Activated naive CD4-positive, alpha-beta T cell treated with anti-CD3 and anti-CD28 coated beads, Interleukin-2, amount 50 U/mL, for 24 hours (primary cell): Measurements from ENCODE around the gene MIA3.
"Not testable (repeated sequence)": the region's sequence is repeated elsewhere in the genome, so short reads cannot be mapped to it uniquely, and the experiment has no call there.

Experiments
- H3K27ac Mint-ChIP-seq: one replicate; pipeline ENCODE4 v1.8.0; 2021; ENCODE audit warnings: mild to moderate bottlenecking, mixed read lengths
- H3K27me3 Mint-ChIP-seq: one replicate; pipeline ENCODE4 v1.8.0; 2021; ENCODE audit warnings: mixed read lengths
- H3K36me3 Mint-ChIP-seq: one replicate; pipeline ENCODE4 v1.8.0; 2021; ENCODE audit warnings: mixed read lengths
- H3K4me1 Mint-ChIP-seq: one replicate; pipeline ENCODE4 v1.8.0; 2021; ENCODE audit warnings: mixed read lengths
- H3K4me3 Mint-ChIP-seq: one replicate; pipeline ENCODE4 v1.8.0; 2021; ENCODE audit warnings: mild to moderate bottlenecking, mixed read lengths
- H3K9me3 Mint-ChIP-seq: one replicate; pipeline ENCODE4 v1.8.0; 2021; ENCODE audit warnings: mixed read lengths

Gene MIA3

GRCh38 chr1:222634180-222635013, 16.5 kb downstream of the MIA3 start:
- no peak overlapping the region for H3K4me3 Mint-ChIP-seq

GRCh38 chr1:222641269-222641948, 23.5 kb downstream of the MIA3 start:
- Mint-ChIP-seq H3K4me3 (no peak overlapping the region), H3K27ac (no peak overlapping the region), H3K4me1 (peaks cover 30% of the 10 kb centered on the region), H3K36me3 (peaks cover 9% of the 10 kb centered on the region), H3K9me3 (no peaks in the 10 kb centered on the region), H3K27me3 (no peaks in the 10 kb centered on the region)

More at GRCh38 chr1:222634180-222635013, 16.5 kb downstream of the MIA3 start:
- Mint-ChIP-seq H3K27ac (no peak overlapping the region), H3K27me3 (no peaks in the 10 kb centered on the region), H3K36me3 (peaks cover 18% of the 10 kb centered on the region), H3K9me3 (no peaks in the 10 kb centered on the region), H3K4me1 (peaks cover 5% of the 10 kb centered on the region)

- Mint-ChIP-seq H3K4me1 (peaks cover 37% of the 10 kb centered on the region), H3K36me3 (peaks cover 6% of the 10 kb centered on the region), H3K4me3 (no peak overlapping the region), H3K27me3 (no peaks in the 10 kb centered on the region), H3K27ac (peak overlapping the region; percentile 6), H3K9me3 (no peaks in the 10 kb centered on the region)
Measured at GRCh38 chr1:222642468-222642867, 24.6 kb downstream of the MIA3 start.

- H3K4me3 Mint-ChIP-seq, result peak overlapping the region; percentile 91
- H3K27me3 Mint-ChIP-seq, result no peaks in the 10 kb centered on the region
- no peaks in the 10 kb centered on the region for H3K9me3 Mint-ChIP-seq
- peaks cover 5% of the 10 kb centered on the region for H3K36me3 Mint-ChIP-seq
- peak overlapping the region; percentile 95 for H3K27ac Mint-ChIP-seq
- H3K4me1 Mint-ChIP-seq, result peaks cover 42% of the 10 kb centered on the region
Measured at GRCh38 chr1:222643606-222643937, 25.7 kb downstream of the MIA3 start.

GRCh38 chr1:222643938-222644635, 26.2 kb downstream of the MIA3 start:
- peak overlapping the region; percentile 91 for H3K4me3 Mint-ChIP-seq
- H3K4me1 Mint-ChIP-seq, result peaks cover 42% of the 10 kb centered on the region
- no peaks in the 10 kb centered on the region for H3K9me3 Mint-ChIP-seq
- peak overlapping the region; percentile 95 for H3K27ac Mint-ChIP-seq
- H3K36me3 Mint-ChIP-seq, result peaks cover 2% of the 10 kb centered on the region
- H3K27me3 Mint-ChIP-seq, result no peaks in the 10 kb centered on the region

- Mint-ChIP-seq H3K27ac (peak overlapping the region; percentile 95), H3K4me3 (peak overlapping the region; percentile 91), H3K27me3 (no peaks in the 10 kb centered on the region), H3K36me3 (no peaks in the 10 kb centered on the region), H3K9me3 (no peaks in the 10 kb centered on the region), H3K4me1 (peaks cover 42% of the 10 kb centered on the region)
Measured at GRCh38 chr1:222644636-222644980, 26.7 kb downstream of the MIA3 start.

GRCh38 chr1:222652676-222653075, 34.8 kb downstream of the MIA3 start:
- Mint-ChIP-seq H3K4me3 (no peak overlapping the region), H3K27me3 (no peaks in the 10 kb centered on the region), H3K36me3 (peaks cover 21% of the 10 kb centered on the region), H3K9me3 (no peaks in the 10 kb centered on the region), H3K27ac (no peak overlapping the region), H3K4me1 (peaks cover 64% of the 10 kb centered on the region)

- Mint-ChIP-seq H3K4me1 (peaks cover 63% of the 10 kb centered on the region), H3K4me3 (peak overlapping the region; percentile 9), H3K9me3 (no peaks in the 10 kb centered on the region), H3K27me3 (no peaks in the 10 kb centered on the region), H3K27ac (peak overlapping the region; percentile 75), H3K36me3 (peaks cover 26% of the 10 kb centered on the region)
Measured at GRCh38 chr1:222653178-222653827, 35.4 kb downstream of the MIA3 start.

GRCh38 chr1:222654849-222655248, 37.0 kb downstream of the MIA3 start:
- H3K4me1 Mint-ChIP-seq, result peaks cover 70% of the 10 kb centered on the region
- peak overlapping the region; percentile 61 for H3K4me3 Mint-ChIP-seq
- H3K27ac Mint-ChIP-seq, result peak overlapping the region; percentile 87
- H3K27me3 Mint-ChIP-seq, result no peaks in the 10 kb centered on the region
- no peaks in the 10 kb centered on the region for H3K9me3 Mint-ChIP-seq
- peaks cover 31% of the 10 kb centered on the region for H3K36me3 Mint-ChIP-seq

GRCh38 chr1:222656391-222657155, 38.7 kb downstream of the MIA3 start:
- H3K27ac Mint-ChIP-seq, result peak overlapping the region; percentile 80
- peaks cover 72% of the 10 kb centered on the region for H3K4me1 Mint-ChIP-seq
- no peaks in the 10 kb centered on the region for H3K27me3 Mint-ChIP-seq
- peak overlapping the region; percentile 37 for H3K4me3 Mint-ChIP-seq
- peaks cover 31% of the 10 kb centered on the region for H3K36me3 Mint-ChIP-seq
- H3K9me3 Mint-ChIP-seq, result no peaks in the 10 kb centered on the region

- no peaks in the 10 kb centered on the region for H3K9me3 Mint-ChIP-seq
- peak overlapping the region; percentile 14 for H3K27ac Mint-ChIP-seq
- H3K27me3 Mint-ChIP-seq, result no peaks in the 10 kb centered on the region
- H3K36me3 Mint-ChIP-seq, result peaks cover 28% of the 10 kb centered on the region
- peaks cover 70% of the 10 kb centered on the region for H3K4me1 Mint-ChIP-seq
- no peak overlapping the region for H3K4me3 Mint-ChIP-seq
Measured at GRCh38 chr1:222657899-222658298, 40.0 kb downstream of the MIA3 start.

- no peak overlapping the region for H3K4me3 Mint-ChIP-seq
- no peaks in the 10 kb centered on the region for H3K27me3 Mint-ChIP-seq
- peaks cover 19% of the 10 kb centered on the region for H3K4me1 Mint-ChIP-seq
- H3K27ac Mint-ChIP-seq, result no peak overlapping the region
- H3K9me3 Mint-ChIP-seq, result no peaks in the 10 kb centered on the region
- H3K36me3 Mint-ChIP-seq, result peaks cover 20% of the 10 kb centered on the region
Measured at GRCh38 chr1:222663431-222663934, 45.6 kb downstream of the MIA3 start.

- no peaks in the 10 kb centered on the region for H3K27me3 Mint-ChIP-seq
- peaks cover 15% of the 10 kb centered on the region for H3K36me3 Mint-ChIP-seq
- peaks cover 28% of the 10 kb centered on the region for H3K4me1 Mint-ChIP-seq
- H3K27ac Mint-ChIP-seq, result peak overlapping the region; percentile 41
- H3K9me3 Mint-ChIP-seq, result no peaks in the 10 kb centered on the region
- H3K4me3 Mint-ChIP-seq, result no peak overlapping the region
Measured at GRCh38 chr1:222665964-222666363, 48.1 kb downstream of the MIA3 start.

GRCh38 chr1:222668184-222668583, 50.3 kb downstream of the MIA3 start:
- H3K9me3 Mint-ChIP-seq, H3K27ac Mint-ChIP-seq, H3K27me3 Mint-ChIP-seq, H3K4me3 Mint-ChIP-seq: not testable (repeated sequence)
- Mint-ChIP-seq H3K4me1 (peaks cover 28% of the 10 kb centered on the region), H3K36me3 (peaks cover 21% of the 10 kb centered on the region)

- H3K27me3 Mint-ChIP-seq, H3K27ac Mint-ChIP-seq, H3K4me3 Mint-ChIP-seq, H3K9me3 Mint-ChIP-seq: not testable (repeated sequence)
- Mint-ChIP-seq H3K4me1 (peaks cover 28% of the 10 kb centered on the region), H3K36me3 (peaks cover 22% of the 10 kb centered on the region)
Measured at GRCh38 chr1:222669107-222669506, 51.2 kb downstream of the MIA3 start.
